H1 (cell line): ENCODE results near the gene ASTN2. TPM values are rescaled to one million over a fixed set of nuclear protein-coding genes. Genes with fewer than 3 reads are reported as not detected.

Experiments used
- CTCF ChIA-PET: fragments of 300-600 bp; sonication (Branson Sonifier 250); formaldehyde crosslinking; loops from one replicate; lab custom pipeline; 2021; ENCODE audit not compliant: partially characterized antibody; lab: Charles Lee
- POLR2A ChIA-PET: fragments of 300-600 bp; sonication (Branson Sonifier 250); formaldehyde crosslinking; loops from one replicate; lab custom pipeline; 2021; ENCODE audit warnings: inconsistent platforms; ENCODE audit not compliant: partially characterized antibody; lab: Charles Lee
- DNase-seq, 2 experiments: peaks; one replicate each; pipeline versions ENCODE4 v3.0.0 to v3.0.0-alpha.2; 2010 to 2022; ENCODE audit warnings: low spot score in 2 of 2, low read depth in 1 of 2, mixed read lengths in 1 of 2
- FAIRE-seq: peaks from 2 replicates; lab custom pipeline; 2011; peaks lifted over from hg19 to GRCh38; lab: Jason Lieb, UNC
- H2AFZ ChIP-seq: 2 replicates; pipeline ENCODE4 v1.8.1; 2012; ENCODE audit warnings: low read length, inconsistent platforms
- H2AK5ac ChIP-seq: 2 replicates; pipeline ENCODE4 v1.6.1; 2013; ENCODE audit warnings: low read depth, low read length
- H2BK120ac ChIP-seq: replicated peaks from 2 replicates; pipeline ENCODE3; 2013; ENCODE audit warnings: low read depth, low read length, inconsistent platforms
- H2BK12ac ChIP-seq: 2 replicates; pipeline ENCODE4 v1.6.1; 2013; ENCODE audit warnings: low read depth, low read length
- H2BK15ac ChIP-seq: 2 replicates; pipeline ENCODE4 v1.6.1; 2013; ENCODE audit warnings: low read length
- H2BK20ac ChIP-seq: 2 replicates; pipeline ENCODE4 v1.6.1; 2013; ENCODE audit warnings: low read length
- H2BK5ac ChIP-seq: 2 replicates; pipeline ENCODE4 v1.6.1; 2013; ENCODE audit warnings: low read depth, low read length
- H3K14ac ChIP-seq: 2 replicates; pipeline ENCODE4 v1.6.1; 2013; ENCODE audit warnings: inconsistent platforms; ENCODE audit not compliant: insufficient read length
- H3K18ac ChIP-seq: 2 replicates; pipeline ENCODE4 v1.6.1; 2013; ENCODE audit warnings: low read length; ENCODE audit errors: extremely low read depth
- H3K23ac ChIP-seq: 2 replicates; pipeline ENCODE4 v1.6.1; 2013; ENCODE audit warnings: inconsistent platforms; ENCODE audit not compliant: insufficient read length
- H3K23me2 ChIP-seq: 2 replicates; pipeline ENCODE4 v1.6.1; 2013; ENCODE audit warnings: low read depth, low read length
- H3K27ac ChIP-seq: 2 replicates; pipeline ENCODE4 v1.6.1; 2011; ENCODE audit warnings: low read depth, low read length, inconsistent platforms
- H3K27me3 ChIP-seq, 4 experiments: replicated peaks in 1 of 4; 1 replicate in 1 of 4; 2 replicates in 3 of 4; pipeline versions ENCODE4 v1.6.1 to v1.8.1; 2011 to 2013; ENCODE audit warnings: low read length in 3 of 4, mild to moderate bottlenecking in 3 of 4, inconsistent platforms in 2 of 4, mixed read lengths in 2 of 4, moderate library complexity in 1 of 4; ENCODE audit not compliant: control insufficient read depth in 3 of 4, insufficient read depth in 3 of 4; ENCODE audit errors: extremely low read depth in 1 of 4
- H3K36me3 ChIP-seq, 4 experiments: 2 replicates each; pipeline versions ENCODE4 v1.6.1 to v1.8.1; 2011 to 2013; ENCODE audit warnings: mild to moderate bottlenecking in 4 of 4, low read length in 3 of 4, moderate library complexity in 2 of 4, control low read depth in 1 of 4, inconsistent platforms in 1 of 4; ENCODE audit not compliant: insufficient read depth in 4 of 4, control insufficient read depth in 2 of 4
- H3K4ac ChIP-seq: replicated peaks from 2 replicates; pipeline ENCODE3; 2013; ENCODE audit warnings: low read length, low read depth, mixed read lengths, inconsistent platforms; ENCODE audit not compliant: insufficient read length
- H3K4me1 ChIP-seq, 4 experiments: replicated peaks in 1 of 4; 1 replicate in 1 of 4; 2 replicates in 3 of 4; pipeline versions ENCODE4 v1.6.1 to v1.8.1; 2011 to 2013; ENCODE audit warnings: low read length in 3 of 4, inconsistent platforms in 2 of 4, mixed read lengths in 1 of 4; ENCODE audit not compliant: insufficient read depth in 4 of 4, control insufficient read depth in 3 of 4
- H3K4me2 ChIP-seq, 2 experiments: 2 replicates each; pipeline versions ENCODE4 v1.6.1 to v1.8.1; 2011 to 2013; ENCODE audit warnings: low read depth in 2 of 2, low read length in 2 of 2, control low read depth in 1 of 2, inconsistent platforms in 1 of 2, mild to moderate bottlenecking in 1 of 2; ENCODE audit not compliant: insufficient read depth in 1 of 2
- H3K4me3 ChIP-seq, 4 experiments: fragments of 200-600, 300-600 bp in 1 of 4; sonication (generic), shearing (Covaris generic), sonication (Bioruptor Twin) in 1 of 4; 2 replicates each; pipeline versions ENCODE4 v1.5.1 to v1.8.1; 2011 to 2016; ENCODE audit warnings: low read length in 4 of 4, low read depth in 3 of 4, control low read depth in 2 of 4, inconsistent platforms in 2 of 4, mild to moderate bottlenecking in 2 of 4, mixed read lengths in 1 of 4, moderate library complexity in 1 of 4; ENCODE audit not compliant: insufficient read depth in 2 of 4; ENCODE audit errors: extremely low read depth in 1 of 4
- H3K56ac ChIP-seq: replicated peaks from 2 replicates; pipeline ENCODE3; 2013; ENCODE audit warnings: low read depth, mild to moderate bottlenecking, mixed read lengths, low read length, inconsistent platforms; ENCODE audit not compliant: insufficient read length
- H3K79me1 ChIP-seq: 2 replicates; pipeline ENCODE4 v1.6.1; 2013; ENCODE audit warnings: low read depth, low read length, control low read depth
- H3K79me2 ChIP-seq, 2 experiments: 2 replicates each; pipeline versions ENCODE4 v1.6.1 to v1.8.1; 2012 to 2013; ENCODE audit warnings: low read length in 2 of 2, mild to moderate bottlenecking in 2 of 2, inconsistent platforms in 1 of 2; ENCODE audit not compliant: insufficient read depth in 2 of 2, control insufficient read depth in 1 of 2
- H3K9ac ChIP-seq, 4 experiments: replicated peaks in 1 of 4; 1 replicate in 1 of 4; 2 replicates in 3 of 4; pipeline versions ENCODE4 v1.6.1 to v1.8.1; 2011 to 2013; ENCODE audit warnings: low read depth in 3 of 4, low read length in 3 of 4, control low read depth in 2 of 4, mild to moderate bottlenecking in 2 of 4, moderate library complexity in 2 of 4, inconsistent platforms in 1 of 4; ENCODE audit errors: extremely low read depth in 1 of 4
- H3K9me3 ChIP-seq, 2 experiments: 2 replicates each; pipeline versions ENCODE4 v1.6.1 to v1.8.1; 2012 to 2013; ENCODE audit warnings: mild to moderate bottlenecking in 2 of 2, moderate library complexity in 2 of 2, control low read depth in 1 of 2, inconsistent platforms in 1 of 2, low read depth in 1 of 2, low read length in 1 of 2, mixed read lengths in 1 of 2; ENCODE audit not compliant: insufficient read depth in 2 of 2
- H4K20me1 ChIP-seq, 2 experiments: replicated peaks in 1 of 2; 2 replicates each; pipeline versions ENCODE3 to v1.8.1; 2011 to 2013; ENCODE audit warnings: inconsistent platforms in 2 of 2, low read length in 2 of 2, mild to moderate bottlenecking in 1 of 2; ENCODE audit not compliant: insufficient read depth in 2 of 2, control insufficient read depth in 1 of 2
- H4K5ac ChIP-seq: 2 replicates; pipeline ENCODE4 v1.6.1; 2013; ENCODE audit warnings: low read length, low read depth, mixed read lengths, inconsistent platforms; ENCODE audit not compliant: insufficient read length
- H4K8ac ChIP-seq: 2 replicates; pipeline ENCODE4 v1.8.0; 2013; ENCODE audit warnings: mild to moderate bottlenecking, moderate library complexity, low read length, inconsistent platforms; ENCODE audit not compliant: insufficient read depth; ENCODE audit errors: extremely low read depth
- H4K91ac ChIP-seq: replicated peaks from 2 replicates; pipeline ENCODE3; 2013; ENCODE audit warnings: low read length, mixed read lengths, inconsistent platforms; ENCODE audit not compliant: insufficient read length
- JUN ChIP-seq: IDR thresholded peaks from 2 replicates; pipeline ENCODE4 v1.6.1; 2011; ENCODE audit warnings: low read depth, mild to moderate bottlenecking, improper control_type of control experiment, low read length
- KDM1A ChIP-seq: fragments of 200-600, 300-600 bp; sonication (generic); IDR thresholded peaks from 2 replicates; pipeline ENCODE4 v1.7.1; 2016; ENCODE audit warnings: mild to moderate bottlenecking, low read length, borderline replicate concordance
- POLR2AphosphoS5 ChIP-seq: IDR thresholded peaks from 2 replicates; pipeline ENCODE4 v1.6.1; 2011; ENCODE audit warnings: low read depth, low read length
- SAP30 ChIP-seq: fragments of 300-600 bp; sonication (generic); IDR thresholded peaks from 2 replicates; pipeline ENCODE4 v1.7.1; 2012; ENCODE audit warnings: low read length, moderate library complexity, mild to moderate bottlenecking, inconsistent platforms; ENCODE audit not compliant: insufficient read depth, insufficient replicate concordance
- TAF7 ChIP-seq: optimal IDR thresholded peaks from 2 replicates; pipeline ENCODE3; 2011; ENCODE audit warnings: low read depth, mild to moderate bottlenecking, inconsistent platforms, low read length, moderate library complexity, borderline replicate concordance
- WGBS, 2 experiments: shearing (Covaris generic) in 1 of 2; methylation state at CpG; one replicate each; pipeline versions ENCODE4 v1.1.6 to v1.1.7; 2013 to 2015; ENCODE audit warnings: low lambda C conversion rate in 2 of 2, mixed read lengths in 2 of 2, inconsistent platforms in 1 of 2, low coverage in 1 of 2, missing lambda C conversion rate in 1 of 2; ENCODE audit not compliant: insufficient replicate concordance in 2 of 2, insufficient coverage in 1 of 2, insufficient read length in 1 of 2; ENCODE audit errors: extremely low coverage in 1 of 2, missing lambda C conversion rate in 1 of 2; 5-methylcytosine and 5-hydroxymethylcytosine counted together
- polyA plus RNA-seq, 7 experiments: library from polyadenylated mRNA; depleted of rRNA in 3 of 7; stranded (reverse) in 5 of 7; unstranded in 2 of 7; fragments of >200 nt in 5 of 7; fragments of 200-250 nt in 2 of 7; gene quantifications; 1 replicate in 5 of 7; 2 replicates in 1 of 7; 4 replicates in 1 of 7; pipeline versions ENCODE4 v1.2.1 to v1.2.3, GENCODE V29; 2011 to 2013; ENCODE audit warnings: missing spikeins in 2 of 7, mixed read lengths in 2 of 7
- total RNA-seq: library from RNA; stranded (reverse); fragmentation: NEBNext Ultra II Directional; extraction: Animal tissue kit (Norgen Biotek cat#: 25700); gene quantifications from 2 replicates; pipeline ENCODE4 v1.2.1, GENCODE V29; 2021

Gene ASTN2
- total and polyA plus RNA-seq, 2 of the 8 experiments (the other 6 are each of a cell fraction or from before 2014, with no cell fraction given): 8.2 to 13.7 TPM

- FAIRE-seq: no peak
- 93% methylated on average over 7 of the region's 7 CpGs; no CpG with 5 or more reads in 1 of the 2 experiments for WGBS, 2 experiments
- no peak overlapping the region for H2BK12ac ChIP-seq
- no peaks in the 10 kb centered on the region for H3K79me2 ChIP-seq
- H3K56ac ChIP-seq: no peak overlapping the region
- H3K27me3 ChIP-seq: no peaks in the 10 kb centered on the region
- H3K27ac ChIP-seq: no peak overlapping the region
- H2BK15ac ChIP-seq: no peak overlapping the region
- H3K4me1 ChIP-seq: peaks cover 0 to 3% (median 0%) of the 10 kb centered on the region in 4 experiments; a peak in 2 of 7 replicates
- POLR2A ChIA-PET: no interaction called here
- no peak overlapping the region for H2AFZ ChIP-seq
- CTCF ChIA-PET: interaction anchor here (1.1 to 3.5 kb wide), 6 partner anchors 13 to 229 kb away, joined by 3 to 14 read pairs (median 6); no protein-coding TSS in a partner anchor
- no peaks in the 10 kb centered on the region for H4K20me1 ChIP-seq
- no peak overlapping the region for H3K4ac ChIP-seq
- no peak overlapping the region for H4K5ac ChIP-seq
- H3K14ac ChIP-seq: no peak overlapping the region
- no peak for TF ChIP-seq SAP30
- TF ChIP-seq POLR2AphosphoS5: no peak
- no peak for TF ChIP-seq TAF7
- TF ChIP-seq KDM1A: no peak
- TF ChIP-seq JUN: no peak
- TF ChIP-seq, all 59 proteins: peak for 0
- Histone ChIP-seq H2AK5ac (no peak overlapping the region), H4K91ac (no peak overlapping the region), H3K9ac (no peak overlapping the region), H3K4me3 (no peak overlapping the region), H3K36me3 (no peaks in the 10 kb centered on the region), H3K4me2 (no peak overlapping the region), H3K18ac (no peak overlapping the region), H3K9me3 (peaks cover 8 to 15% of the 10 kb centered on the region in 2 experiments), H2BK20ac (no peak overlapping the region), H3K23me2 (no peaks in the 10 kb centered on the region; the same call in 1 of the 2 replicates), H3K23ac (no peak overlapping the region), H2BK5ac (no peak overlapping the region), H4K8ac (no peak overlapping the region), H2BK120ac (no peak overlapping the region), H3K79me1 (no peaks in the 10 kb centered on the region)
- DNase-seq: no peak
These were observed 230.7 kb downstream of the ASTN2 start for GRCh38 chr9:117184173-117184572.
